PC-9 (cell line): ENCODE measurements around the gene PUM1.

Source experiments
- CTCF ChIP-seq: fragments of 200-600 bp; sonication (generic); conservative IDR thresholded peaks from 2 replicates; pipeline ENCODE4 v1.6.1; 2017; ENCODE audit warnings: mixed run types, antibody characterized with exemption, mild to moderate bottlenecking, moderate library complexity
- EZH2 ChIP-seq: fragments of 200-600 bp; sonication (generic); IDR thresholded peaks from 2 replicates; pipeline ENCODE4 v1.8.0; 2017; ENCODE audit warnings: antibody characterized with exemption, low read depth

DNA sequence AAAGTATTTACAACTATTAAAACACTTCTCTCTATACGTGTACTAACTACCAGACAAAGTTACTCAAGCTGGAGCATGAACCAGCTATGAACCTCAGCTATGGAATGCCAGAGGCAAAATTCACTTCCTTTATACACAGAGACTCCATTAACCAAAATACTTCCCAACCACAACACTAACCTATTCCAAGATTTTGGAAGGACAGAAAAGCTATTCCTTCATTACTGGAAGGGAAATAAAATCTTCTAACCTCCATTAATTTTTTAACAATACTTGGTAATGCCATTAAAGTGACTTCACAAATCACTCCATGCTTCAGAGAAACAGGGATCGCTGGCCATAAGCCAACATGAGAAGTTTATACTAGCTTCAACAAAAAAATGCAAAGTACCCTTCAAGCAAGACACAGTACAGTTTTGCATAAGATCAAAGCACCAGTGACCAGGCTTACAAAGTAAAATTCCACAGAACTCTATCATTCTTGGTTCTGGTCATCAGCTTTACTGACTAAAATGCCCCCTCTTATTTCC, 58.0 kb downstream of the PUM1 start:
- TF ChIP-seq CTCF: no peak
- TF ChIP-seq EZH2: no peak
